Activated naive CD4-positive, alpha-beta T cell treated with Interleukin-2 at 50 U/mL for 16 hours (primary cell): ENCODE results near the gene STUM.

ENCODE experiments used
- DNase-seq: peaks from one replicate; pipeline ENCODE4 v3.0.0-alpha.2; 2020

The STUM gene

DNA sequence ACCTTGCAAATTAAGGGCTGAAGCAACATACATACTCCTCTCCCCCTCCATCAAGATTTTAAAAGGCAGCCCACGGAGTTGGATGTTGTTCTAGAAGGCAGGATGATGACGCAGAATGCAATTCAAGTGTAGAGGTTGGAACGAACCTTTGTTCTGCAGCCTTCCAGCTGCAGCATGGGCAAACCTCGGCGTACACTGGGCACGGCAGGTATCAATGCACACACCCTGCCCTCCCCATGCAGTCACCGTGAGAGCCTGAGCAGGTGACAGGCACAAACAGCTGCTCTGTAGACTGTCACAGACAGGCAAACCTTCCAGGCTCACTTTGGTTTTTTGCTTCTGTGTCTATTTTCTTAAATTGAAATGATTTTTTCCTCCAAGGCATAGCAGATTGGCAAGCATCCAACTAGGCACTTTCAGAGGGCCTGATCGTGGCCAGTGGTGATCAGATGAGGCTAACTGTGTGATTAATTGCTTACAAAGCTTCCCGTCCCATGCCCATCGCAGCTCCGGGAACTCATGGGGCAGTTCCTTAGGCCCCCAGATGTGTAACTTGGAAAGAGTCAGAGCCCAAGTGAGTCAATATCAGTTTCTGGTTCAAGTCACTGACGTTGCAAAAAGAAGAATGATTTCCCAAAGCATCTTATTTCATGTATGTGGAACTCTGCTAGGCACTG lies 108.2 kb downstream of the STUM start:
- DNase-seq: no peak

DNA sequence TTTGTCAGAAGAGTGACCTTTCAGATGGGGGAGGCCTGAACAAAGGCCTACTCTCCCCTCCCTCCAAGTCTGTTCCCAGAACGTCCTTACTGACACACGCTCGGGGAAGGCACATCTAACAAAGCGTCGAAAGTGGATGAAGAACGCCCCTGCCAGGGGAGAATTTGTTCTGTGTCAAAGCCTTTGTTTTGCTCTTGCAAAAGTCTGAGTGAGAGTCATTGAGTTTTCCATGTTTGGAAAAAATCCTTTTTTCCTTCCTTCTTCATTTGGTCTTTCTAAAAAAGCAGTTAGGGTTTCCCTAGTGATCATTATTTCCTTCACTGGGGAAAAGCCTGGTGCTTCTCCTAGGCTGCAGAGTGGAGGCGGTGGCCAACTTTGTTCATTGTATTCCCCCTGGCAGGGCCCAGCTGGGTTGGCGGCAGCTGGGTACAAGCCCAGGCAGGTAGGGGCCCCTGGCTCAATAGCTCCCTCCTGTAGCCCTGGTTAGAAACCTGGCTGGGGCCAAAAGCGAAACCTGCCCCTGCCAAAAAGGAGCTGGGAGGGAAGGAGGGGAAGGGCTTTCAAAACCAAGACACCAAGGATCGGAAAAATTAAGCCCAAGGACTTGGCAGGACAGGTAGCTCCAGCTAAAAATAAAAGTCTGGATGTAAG lies 109.5 kb downstream of the STUM start:
- no peak for DNase-seq

GRCh38 chr1:226658546-226659125 lies 110.1 kb downstream of the STUM start:
- DNase-seq: no peak
